Lung (tissue), 12 donors: ENCODE results near the gene TSHR. TPM values are rescaled to one million over a fixed set of nuclear protein-coding genes. Genes with fewer than 3 reads are reported as not detected.
A peak's percentile ranks its signal among the peaks of the same experiment; 100 is the strongest.

Source experiments
- ATAC-seq: fragments of 200-7000 bp; cut with Tn5 transposase; one replicate; pipeline ENCODE4 v1.9.1; 2020; ENCODE audit warnings: moderate number of reproducible peaks; ENCODE audit not compliant: insufficient read depth, low FRiP score
- DNase-seq, 3 donors: peaks; one replicate each; pipeline ENCODE4 v3.0.0-alpha.2; 2013 to 2017
- H3K27ac ChIP-seq, 2 donors: one replicate each; pipeline ENCODE4 v1.5.1; 2013; ENCODE audit warnings: mild to moderate bottlenecking in 2 of 2, moderate library complexity in 2 of 2, control low read depth in 1 of 2, inconsistent platforms in 1 of 2, low read depth in 1 of 2, low read length in 1 of 2
- H3K27me3 ChIP-seq, 3 donors: one replicate each; pipeline ENCODE4 v1.5.1; 2013; ENCODE audit warnings: low read length in 2 of 3; ENCODE audit not compliant: control insufficient read depth in 3 of 3, insufficient read depth in 3 of 3
- H3K36me3 ChIP-seq, 4 donors: one replicate each; pipeline ENCODE4 v1.5.1; 2013; ENCODE audit warnings: low read length in 4 of 4, mild to moderate bottlenecking in 1 of 4, moderate library complexity in 1 of 4; ENCODE audit not compliant: control insufficient read depth in 4 of 4, insufficient read depth in 4 of 4
- H3K4me1 ChIP-seq, 5 donors: one replicate each; pipeline ENCODE4 v1.5.1; 2013; ENCODE audit warnings: low read length in 5 of 5, mild to moderate bottlenecking in 2 of 5, moderate library complexity in 1 of 5; ENCODE audit not compliant: control insufficient read depth in 5 of 5, insufficient read depth in 5 of 5
- H3K4me3 ChIP-seq: one replicate; pipeline ENCODE4 v1.5.1; 2013; ENCODE audit warnings: mild to moderate bottlenecking, control low read depth, moderate library complexity
- H3K9ac ChIP-seq, 2 donors: one replicate each; pipeline ENCODE4 v1.5.1; 2013; ENCODE audit warnings: low read length in 2 of 2, control low read depth in 1 of 2; ENCODE audit not compliant: insufficient read depth in 1 of 2
- H3K9me3 ChIP-seq, 4 donors: one replicate each; pipeline ENCODE4 v1.5.1; 2013; ENCODE audit warnings: low read length in 3 of 4, mild to moderate bottlenecking in 1 of 4, moderate library complexity in 1 of 4; ENCODE audit not compliant: control insufficient read depth in 4 of 4, insufficient read depth in 3 of 4
- WGBS, 2 donors: extraction: QIAGEN DNeasy Blood & Tissue Kit; methylation state at CpG; one replicate each; pipeline ENCODE4 v1.1.7; 2013; 5-methylcytosine and 5-hydroxymethylcytosine counted together
- polyA plus RNA-seq, 2 donors: library from polyadenylated mRNA; stranded (reverse); fragments of 200-250 nt; gene quantifications; one replicate each; pipeline ENCODE4 v1.2.1, GENCODE V29; 2013
- total RNA-seq, 2 donors: library from RNA; depleted of rRNA in 1 of 2; stranded (reverse); fragments of >200 nt in 1 of 2; gene quantifications; one replicate each; pipeline ENCODE4 v1.2.1, GENCODE V29; 2014 to 2021
- TF ChIP-seq, protein P1 (sequence below): IDR thresholded peaks from 2 replicates; pipeline ENCODE4 v1.5.1; 2012; ENCODE audit warnings: mild to moderate bottlenecking; ENCODE audit errors: control extremely low read depth, extremely low read depth
- donor health status: control.
- donor health status: control.
- donor health status: Bipolar disorder and iron deficiency.
- donor health status: healthy.
- donor health status: DM: yes; HTN: yes; CAD: no.

Gene TSHR
- total and polyA plus RNA-seq, 4 donors, result 0.04 to 0.31 (median 0.07) TPM; not detected in 1

DNA sequence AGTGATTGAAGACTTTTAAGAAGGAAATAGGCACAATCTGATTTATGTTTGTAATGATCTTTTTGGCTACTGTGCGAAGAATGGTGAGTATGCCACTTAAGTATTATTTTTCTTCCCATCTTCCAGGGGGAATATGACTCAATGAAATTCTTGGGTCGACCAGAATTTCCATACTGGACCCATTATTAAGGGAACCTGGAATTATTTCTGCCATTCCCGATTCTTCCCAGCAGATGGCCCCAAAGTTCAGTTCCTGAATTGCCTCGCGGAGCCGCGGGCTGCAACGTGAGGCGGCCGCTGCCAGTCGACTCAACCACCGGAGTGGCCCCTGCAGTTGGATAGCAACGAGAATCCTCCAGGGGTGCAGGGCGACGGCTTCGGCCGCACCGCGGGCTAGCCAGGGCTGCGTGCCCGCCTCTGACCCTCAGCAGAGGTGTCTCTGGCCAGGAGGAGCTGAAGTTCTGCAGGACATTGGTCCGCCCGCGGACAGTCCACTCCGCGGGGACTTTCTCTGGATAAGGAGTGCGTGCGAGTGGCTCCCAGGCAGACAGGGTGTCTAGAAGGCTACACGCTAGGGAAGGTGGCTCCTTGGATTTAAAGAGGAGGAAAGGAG lies 628 bp upstream of the TSHR start:
- no peaks in the 10 kb centered on the region for H3K9me3 ChIP-seq
- TF ChIP-seq, protein P1, sequence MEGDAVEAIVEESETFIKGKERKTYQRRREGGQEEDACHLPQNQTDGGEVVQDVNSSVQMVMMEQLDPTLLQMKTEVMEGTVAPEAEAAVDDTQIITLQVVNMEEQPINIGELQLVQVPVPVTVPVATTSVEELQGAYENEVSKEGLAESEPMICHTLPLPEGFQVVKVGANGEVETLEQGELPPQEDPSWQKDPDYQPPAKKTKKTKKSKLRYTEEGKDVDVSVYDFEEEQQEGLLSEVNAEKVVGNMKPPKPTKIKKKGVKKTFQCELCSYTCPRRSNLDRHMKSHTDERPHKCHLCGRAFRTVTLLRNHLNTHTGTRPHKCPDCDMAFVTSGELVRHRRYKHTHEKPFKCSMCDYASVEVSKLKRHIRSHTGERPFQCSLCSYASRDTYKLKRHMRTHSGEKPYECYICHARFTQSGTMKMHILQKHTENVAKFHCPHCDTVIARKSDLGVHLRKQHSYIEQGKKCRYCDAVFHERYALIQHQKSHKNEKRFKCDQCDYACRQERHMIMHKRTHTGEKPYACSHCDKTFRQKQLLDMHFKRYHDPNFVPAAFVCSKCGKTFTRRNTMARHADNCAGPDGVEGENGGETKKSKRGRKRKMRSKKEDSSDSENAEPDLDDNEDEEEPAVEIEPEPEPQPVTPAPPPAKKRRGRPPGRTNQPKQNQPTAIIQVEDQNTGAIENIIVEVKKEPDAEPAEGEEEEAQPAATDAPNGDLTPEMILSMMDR, result peak; percentile 85
- H3K36me3 ChIP-seq, result no peaks in the 10 kb centered on the region
- peaks cover 0 to 31% (median 28%) of the 10 kb centered on the region in 3 donors for H3K27me3 ChIP-seq
- H3K9ac ChIP-seq, result no peak overlapping the region
- DNase-seq (peak; percentile 81), ATAC-seq (peak; percentile 91)
- peaks cover 0 to 6% (median 3%) of the 10 kb centered on the region in 5 donors for H3K4me1 ChIP-seq
- H3K4me3 ChIP-seq, result peak overlapping the region; percentile 53
- H3K27ac ChIP-seq, result no peak overlapping the region
- 0% methylated on average over 29 of the region's 29 CpGs for WGBS, 2 donors

DNA sequence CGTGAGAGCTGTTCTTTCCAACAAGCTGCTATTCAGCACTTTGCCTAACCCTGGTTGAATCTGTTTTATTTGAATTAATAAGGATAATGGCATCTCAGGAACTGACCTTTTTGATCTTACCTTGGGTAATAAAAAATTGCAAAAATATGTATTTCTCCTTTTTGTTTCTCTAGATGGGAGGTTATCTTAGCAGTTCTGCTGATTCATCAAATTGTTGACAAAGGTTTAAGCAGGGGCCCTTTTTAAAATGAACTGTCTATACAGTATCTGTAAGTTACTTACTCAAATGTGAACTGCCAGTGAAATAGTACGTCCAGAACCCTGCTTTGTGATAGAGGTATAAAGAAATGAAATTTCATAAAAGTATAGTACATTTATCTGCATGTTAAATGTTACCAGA lies 681 bp downstream of the TSHR start:
- WGBS, 2 donors, result 59 to 66% methylated on average over 2 of the region's 2 CpGs
- Histone ChIP-seq H3K27me3 (peaks cover 0 to 31% (median 28%) of the 10 kb centered on the region in 3 donors), H3K36me3 (no peaks in the 10 kb centered on the region), H3K4me3 (no peak overlapping the region), H3K27ac (no peak overlapping the region), H3K9me3 (no peaks in the 10 kb centered on the region), H3K4me1 (peaks cover 0 to 6% (median 3%) of the 10 kb centered on the region in 5 donors), H3K9ac (no peak overlapping the region)
- TF ChIP-seq, protein P1, result no peak
- no peak for DNase-seq
- ATAC-seq, result no peak

DNA sequence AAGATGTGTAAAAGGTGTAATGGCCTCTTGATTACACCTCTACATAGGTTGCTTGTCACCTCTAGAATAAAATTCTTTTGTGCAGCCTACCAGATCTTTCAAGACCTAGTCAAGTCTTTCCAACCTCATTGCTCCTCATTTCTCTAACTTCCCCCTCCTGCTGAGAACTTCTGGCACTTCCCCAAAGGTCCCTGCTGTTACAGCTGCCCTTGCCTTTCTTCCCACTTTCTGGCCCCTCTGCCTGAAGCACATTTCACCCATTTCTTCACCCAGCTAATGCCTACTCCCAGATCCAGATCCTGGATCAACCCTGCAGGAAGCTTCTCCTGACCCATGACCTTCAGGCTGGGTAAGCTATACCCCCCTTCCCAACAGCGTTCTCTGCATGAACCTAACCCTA lies 1.5 kb downstream of the TSHR start:
- Histone ChIP-seq H3K4me1 (peaks cover 0 to 6% (median 3%) of the 10 kb centered on the region in 5 donors), H3K4me3 (no peak overlapping the region), H3K9ac (no peak overlapping the region), H3K9me3 (no peaks in the 10 kb centered on the region), H3K27ac (no peak overlapping the region), H3K36me3 (no peaks in the 10 kb centered on the region), H3K27me3 (peaks cover 0 to 31% (median 28%) of the 10 kb centered on the region in 3 donors)
- ATAC-seq (no peak), DNase-seq (peak in 1 of 3 donors; percentile 11)
- WGBS, 2 donors, result 81 to 87% methylated on average over 1 of the region's 1 CpG
- TF ChIP-seq, protein P1, result no peak
